ENCODE data around the gene WNT6.

The WNT6 gene

GRCh38 chr2:218894151-218894879 is 34.7 kb downstream of the WNT6 start:
- DNase-seq: no peak

- DNase-seq: no peak
Measured at GRCh38 chr2:218894880-218895157, 35.2 kb downstream of the WNT6 start.

GRCh38 chr2:218895326-218895725 is 35.7 kb downstream of the WNT6 start:
- DNase-seq: no peak

- peak in 1 of 2 experiments; percentile 44 for DNase-seq
Measured at GRCh38 chr2:218895759-218896500, 36.3 kb downstream of the WNT6 start.

GRCh38 chr2:218896501-218897393 is 37.1 kb downstream of the WNT6 start:
- DNase-seq: peak; percentile 88 to 90

GRCh38 chr2:218897394-218898108 is 37.9 kb downstream of the WNT6 start:
- DNase-seq: peak; percentile 51 to 56

GRCh38 chr2:218898109-218898878 is 38.7 kb downstream of the WNT6 start:
- DNase-seq: peak; percentile 93 to 94

GRCh38 chr2:218899147-218899546 is 39.5 kb downstream of the WNT6 start:
- no peak for DNase-seq

GRCh38 chr2:218902427-218902826 is 42.8 kb downstream of the WNT6 start:
- no peak for DNase-seq

- no peak for DNase-seq
Measured at GRCh38 chr2:218904176-218904575, 44.6 kb downstream of the WNT6 start.

GRCh38 chr2:218908721-218909619 is 49.4 kb downstream of the WNT6 start:
- peak; percentile 95 for DNase-seq

GRCh38 chr2:218910741-218911140 is 51.1 kb downstream of the WNT6 start:
- DNase-seq: no peak

GRCh38 chr2:218920504-218920903 is 60.9 kb downstream of the WNT6 start:
- no peak for DNase-seq
